Stimulated activated CD8-positive, alpha-beta memory T cell treated with anti-CD3 and anti-CD28 coated beads, Interleukin-4, amount 100 ng/mL, for 24 hours (primary cell): ENCODE results near the gene PHLDB1.

ENCODE experiments used
- DNase-seq: peaks from one replicate; pipeline ENCODE4 v3.0.0-alpha.2; 2020; ENCODE audit warnings: low read depth

PHLDB1 gene

GRCh38 chr11:118640332-118641154 is 33.1 kb downstream of the PHLDB1 start:
- DNase-seq, result no peak

GRCh38 chr11:118641397-118642019 is 34.1 kb downstream of the PHLDB1 start:
- no peak for DNase-seq

- DNase-seq, result no peak
Observed at GRCh38 chr11:118643142-118643994, 36.0 kb downstream of the PHLDB1 start.

GRCh38 chr11:118643995-118644345 is 36.6 kb downstream of the PHLDB1 start:
- DNase-seq, result no peak

GRCh38 chr11:118644496-118644895 is 37.1 kb downstream of the PHLDB1 start:
- no peak for DNase-seq

GRCh38 chr11:118645066-118645715 is 37.8 kb downstream of the PHLDB1 start:
- DNase-seq, result no peak

GRCh38 chr11:118646393-118646792 is 39.0 kb downstream of the PHLDB1 start:
- DNase-seq, result no peak

- DNase-seq, result no peak
Observed at GRCh38 chr11:118648291-118648690, 40.9 kb downstream of the PHLDB1 start.

GRCh38 chr11:118649941-118650340 is 42.5 kb downstream of the PHLDB1 start:
- no peak for DNase-seq

GRCh38 chr11:118650366-118650765 is 43.0 kb downstream of the PHLDB1 start:
- no peak for DNase-seq

GRCh38 chr11:118651820-118652219 is 44.4 kb downstream of the PHLDB1 start:
- DNase-seq, result no peak

GRCh38 chr11:118652681-118653181 is 45.3 kb downstream of the PHLDB1 start:
- no peak for DNase-seq

GRCh38 chr11:118653684-118654390 is 46.4 kb downstream of the PHLDB1 start:
- DNase-seq, result no peak

- DNase-seq, result no peak
Observed at GRCh38 chr11:118655486-118656190, 48.2 kb downstream of the PHLDB1 start.

GRCh38 chr11:118656563-118657165 is 49.2 kb downstream of the PHLDB1 start:
- no peak for DNase-seq

- DNase-seq, result no peak
Observed at GRCh38 chr11:118657238-118657637, 49.8 kb downstream of the PHLDB1 start.

GRCh38 chr11:118657709-118658428 is 50.5 kb downstream of the PHLDB1 start:
- no peak for DNase-seq

GRCh38 chr11:118658429-118659313 is 51.3 kb downstream of the PHLDB1 start:
- no peak for DNase-seq
